NCI-H2029 treated with DMSO at 0.1 percent for 48 hours (cell line): ENCODE results near the gene SKIC3.

ENCODE experiments used
- DNase-seq: peaks from one replicate; lab custom pipeline; 2025; lab: John Stamatoyannopoulos, UW

SKIC3 gene

DNA sequence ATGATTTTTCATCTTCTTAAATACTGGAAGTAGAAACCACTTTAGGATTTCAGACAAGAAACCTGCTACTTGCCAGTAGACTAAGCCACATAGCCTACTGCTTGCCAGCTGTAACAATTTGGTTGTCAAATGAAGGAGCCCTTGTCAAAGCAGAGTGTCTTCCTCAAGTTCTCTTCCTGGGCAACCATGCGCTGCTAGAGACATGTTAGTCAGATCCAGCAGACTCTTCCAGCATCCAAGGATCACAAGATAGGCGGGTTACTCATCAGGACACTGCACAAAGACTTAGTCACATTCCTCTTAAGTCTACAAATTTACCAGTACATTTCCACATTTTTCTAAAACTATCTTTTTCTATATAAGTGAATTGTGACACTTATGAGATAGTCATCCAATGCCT is 24.4 kb downstream of the SKIC3 start:
- no peak for DNase-seq

DNA sequence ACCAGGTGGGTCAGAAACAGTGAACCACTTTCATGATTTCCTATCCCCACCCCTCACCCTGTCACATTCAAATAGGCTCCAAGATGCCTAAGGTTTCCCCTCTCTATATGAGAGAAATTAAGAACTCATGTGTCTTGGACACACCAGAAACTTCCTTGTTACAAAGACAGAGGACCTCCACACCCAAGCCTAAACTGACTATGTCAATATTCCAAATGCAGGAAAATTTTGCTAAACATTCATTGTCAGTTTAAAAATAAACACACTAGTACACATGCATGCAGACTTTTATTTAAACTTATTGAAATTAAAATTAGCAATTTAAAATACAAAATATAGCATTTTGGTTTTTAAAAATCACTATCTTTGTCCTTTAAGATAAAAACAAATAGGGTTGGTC is 26.2 kb downstream of the SKIC3 start:
- no peak for DNase-seq

GRCh38 chr5:95526871-95527270 is 27.9 kb downstream of the SKIC3 start:
- no peak for DNase-seq

- no peak for DNase-seq
These were observed 30.4 kb downstream of the SKIC3 start for GRCh38 chr5:95524423-95524822.

- no peak for DNase-seq
These were observed 34.6 kb downstream of the SKIC3 start for GRCh38 chr5:95520206-95520605.

- DNase-seq = no peak
These were observed 35.1 kb downstream of the SKIC3 start for GRCh38 chr5:95519681-95520080.

GRCh38 chr5:95519151-95519550 is 35.6 kb downstream of the SKIC3 start:
- DNase-seq = no peak

GRCh38 chr5:95518417-95518816 is 36.4 kb downstream of the SKIC3 start:
- no peak for DNase-seq

DNA sequence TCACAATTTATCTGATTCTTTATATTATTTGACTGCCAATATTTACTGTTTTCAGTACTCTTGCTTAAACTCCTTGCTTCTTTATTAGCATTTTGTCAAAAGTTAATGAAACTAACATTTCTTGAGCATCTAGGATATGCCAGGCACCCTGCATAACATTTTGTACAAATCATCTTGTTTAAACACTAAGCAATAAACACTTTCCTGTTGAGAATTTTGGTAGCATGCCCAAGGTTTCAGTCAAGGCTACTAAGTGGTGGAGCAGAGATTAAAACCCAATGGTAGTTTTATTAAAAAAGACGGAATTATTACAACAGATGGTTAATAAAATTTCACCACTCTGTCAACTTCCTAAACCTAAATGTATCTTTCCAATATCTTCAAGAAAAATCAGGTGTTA is 43.2 kb downstream of the SKIC3 start:
- no peak for DNase-seq

- DNase-seq = no peak
These were observed 46.2 kb downstream of the SKIC3 start for GRCh38 chr5:95508550-95508949.
